HepG2 (cell line): Measurements from ENCODE around the gene INTS1. TPM values are rescaled to one million over a fixed set of nuclear protein-coding genes. Genes with fewer than 3 reads are reported as not detected.

Experiments
- ATF7-NPFF ChIP-seq: sonication (generic); formaldehyde crosslinking; IDR thresholded peaks from 2 replicates; pipeline ENCODE4 v1.8.1; 2023; ENCODE audit warnings: mild to moderate bottlenecking, low read depth, missing genetic modification reagents, moderate library complexity
- BRCA1 ChIP-seq: sonication (generic); formaldehyde crosslinking; IDR thresholded peaks from 2 replicates; pipeline ENCODE4 v1.4.0; 2020; ENCODE audit warnings: missing genetic modification reagents
- CBX2 ChIP-seq, 2 experiments: fragments of 200-600 bp in 1 of 2; sonication (generic); formaldehyde crosslinking in 1 of 2; IDR thresholded peaks; 2 replicates each; pipeline versions ENCODE4 v1.7.0 to v1.8.1; 2018 to 2022; ENCODE audit warnings: low read depth in 2 of 2, low read length in 1 of 2, mild to moderate bottlenecking in 1 of 2, missing genetic modification reagents in 1 of 2
- CREB1 ChIP-seq, 2 experiments: fragments of 450-650 bp in 1 of 2; IDR thresholded peaks; 2 replicates each; pipeline ENCODE4 v1.6.1; 2016 to 2017; ENCODE audit warnings: control low read depth in 1 of 2, mild to moderate bottlenecking in 1 of 2, missing compliant biosample characterization in 1 of 2, missing genetic modification characterization in 1 of 2
- GPBP1L1 ChIP-seq: sonication (generic); formaldehyde crosslinking; IDR thresholded peaks from 2 replicates; pipeline ENCODE4 v1.5.0; 2020; ENCODE audit warnings: mild to moderate bottlenecking, missing genetic modification reagents
- HNRNPK ChIP-seq: fragments of 200-400 bp; formaldehyde crosslinking; IDR thresholded peaks from 2 replicates; pipeline ENCODE4 v1.6.1; 2018; ENCODE audit warnings: low read length, low read depth, moderate library complexity, mild to moderate bottlenecking; ENCODE audit not compliant: poor library complexity, severe bottlenecking
- KAT7 ChIP-seq: IDR thresholded peaks from 2 replicates; pipeline ENCODE4 v1.6.1; 2018; ENCODE audit warnings: borderline replicate concordance, missing compliant biosample characterization
- MAZ ChIP-seq, 2 experiments: sonication (generic) in 1 of 2; formaldehyde crosslinking in 1 of 2; IDR thresholded peaks; 2 replicates each; pipeline versions ENCODE4 v1.5.0 to v1.6.1; 2012 to 2020; ENCODE audit warnings: low read depth in 2 of 2, mild to moderate bottlenecking in 2 of 2, borderline replicate concordance in 1 of 2, improper control_type of control experiment in 1 of 2, low read length in 1 of 2, missing genetic modification reagents in 1 of 2, moderate library complexity in 1 of 2
- MIER2 ChIP-seq: IDR thresholded peaks from 2 replicates; pipeline ENCODE4 v1.6.1; 2016; ENCODE audit warnings: missing biosample characterization, missing genetic modification reagents
- PAX8 ChIP-seq: sonication (generic); formaldehyde crosslinking; IDR thresholded peaks from 2 replicates; pipeline ENCODE4 v1.8.0; 2022; ENCODE audit warnings: mild to moderate bottlenecking, missing genetic modification reagents, borderline replicate concordance
- RAD21 ChIP-seq: fragments of 450-650 bp; formaldehyde crosslinking; IDR thresholded peaks from 2 replicates; pipeline ENCODE4 v1.5.0; 2020; ENCODE audit warnings: mild to moderate bottlenecking
- RBAK ChIP-seq: sonication (generic); formaldehyde crosslinking; IDR thresholded peaks from 2 replicates; pipeline ENCODE4 v1.5.1; 2020; ENCODE audit warnings: mild to moderate bottlenecking, missing genetic modification reagents
- SP5 ChIP-seq: IDR thresholded peaks from 2 replicates; pipeline ENCODE4 v1.6.1; 2016; ENCODE audit warnings: low read depth, borderline replicate concordance
- ZBTB39 ChIP-seq: sonication (generic); formaldehyde crosslinking; IDR thresholded peaks from 2 replicates; pipeline ENCODE4 v1.5.0; 2020; ENCODE audit warnings: missing genetic modification reagents
- ZNF124 ChIP-seq: sonication (generic); formaldehyde crosslinking; IDR thresholded peaks from 2 replicates; pipeline ENCODE4 v1.4.0; 2020; ENCODE audit warnings: missing genetic modification reagents
- ZNF235 ChIP-seq: sonication (generic); formaldehyde crosslinking; IDR thresholded peaks from 2 replicates; pipeline ENCODE4 v1.8.1; 2023; ENCODE audit warnings: mild to moderate bottlenecking, missing genetic modification reagents, borderline replicate concordance
- ZNF33B ChIP-seq: sonication (generic); formaldehyde crosslinking; IDR thresholded peaks from 2 replicates; pipeline ENCODE4 v1.5.1; 2020; ENCODE audit warnings: mild to moderate bottlenecking, missing genetic modification reagents
- ZNF670 ChIP-seq: sonication (generic); formaldehyde crosslinking; IDR thresholded peaks from 2 replicates; pipeline ENCODE4 v1.8.0; 2022; ENCODE audit warnings: mild to moderate bottlenecking, missing genetic modification reagents, borderline replicate concordance
- ZNF768 ChIP-seq: sonication (generic); formaldehyde crosslinking; IDR thresholded peaks from 2 replicates; pipeline ENCODE4 v1.4.0; 2020; ENCODE audit warnings: missing genetic modification reagents
- ZNF773 ChIP-seq: sonication (generic); formaldehyde crosslinking; IDR thresholded peaks from 2 replicates; pipeline ENCODE4 v1.4.0; 2020; ENCODE audit warnings: missing genetic modification reagents, borderline replicate concordance
- ZNF792 ChIP-seq: IDR thresholded peaks from 2 replicates; pipeline ENCODE4 v1.6.1; 2016
- polyA plus RNA-seq, 8 experiments: library from polyadenylated mRNA; depleted of rRNA in 3 of 8; stranded (reverse) in 7 of 8; unstranded in 1 of 8; fragments of >200 nt; fragmentation: Illumina TruSeq in 4 of 8; extraction: Trizol in 4 of 8; gene quantifications; 2 replicates each; pipeline versions ENCODE4 v1.2.1 to v1.2.3, GENCODE V29; 2011 to 2016; ENCODE audit warnings: low read depth in 4 of 8, missing spikeins in 1 of 8, mixed read lengths in 1 of 8; ENCODE audit not compliant: insufficient read depth in 1 of 8
- total RNA-seq, 5 experiments: library from RNA; depleted of rRNA; stranded (reverse); fragments of >200 nt; fragmentation: Illumina TruSeq; extraction: Trizol; gene quantifications; 2 replicates each; pipeline ENCODE4 v1.2.3, GENCODE V29; 2016; ENCODE audit warnings: low read depth in 1 of 5
- TF ChIP-seq, protein P1 (sequence below): sonication (generic); formaldehyde crosslinking; IDR thresholded peaks from 2 replicates; pipeline ENCODE4 v1.4.0; 2020; ENCODE audit warnings: missing genetic modification reagents; ENCODE audit errors: not compliant biosample characterization

Gene INTS1
- total and polyA plus RNA-seq, 2 of the 13 experiments (the other 11 are each of a cell fraction or from before 2014, with no cell fraction given) = 13.7 to 29.0 TPM

- TF ChIP-seq ZNF773 (CRISPR knock-in tag) (no peak), ZNF124 (no peak), ATF7-NPFF (CRISPR knock-in tag) (peak; percentile 59; the same call in 1 of the 2 replicates), ZNF235 (CRISPR knock-in tag) (no peak), CREB1 (IDR thresholded peaks at IDR 0.05) (no peak), CREB1 (CRISPR knock-in tag; IDR thresholded peaks at IDR 0.05) (no peak), SP5 (peak; percentile 88), RAD21 (CRISPR knock-in tag) (no peak), ZBTB39 (CRISPR knock-in tag) (no peak), CBX2 (IDR thresholded peaks at IDR 0.05; ENCODE audit: low read depth, low read length) (no peak), CBX2 (CRISPR knock-in tag; IDR thresholded peaks at IDR 0.05; ENCODE audit: low read depth) (peak; percentile 44; the same call in 1 of the 2 replicates), RBAK (CRISPR knock-in tag) (no peak), KAT7 (CRISPR knock-in tag) (no peak), ZNF792 (CRISPR knock-in tag) (peak; percentile 78; the same call in 1 of the 2 replicates), GPBP1L1 (no peak), ZNF670 (no peak), MAZ (IDR thresholded peaks at IDR 0.05; ENCODE audit: borderline replicate concordance, low read depth, low read length) (no peak), MAZ (CRISPR knock-in tag; IDR thresholded peaks at IDR 0.05; ENCODE audit: low read depth) (peak; percentile 65), PAX8 (CRISPR knock-in tag) (no peak), BRCA1 (CRISPR knock-in tag) (no peak), HNRNPK (no peak), ZNF33B (CRISPR knock-in tag) (no peak), ZNF768 (CRISPR knock-in tag) (0 out of 2 replicates have a peak, but pooled peaks have one; percentile 17), MIER2 (CRISPR knock-in tag) (no peak)
- TF ChIP-seq, protein P1, sequence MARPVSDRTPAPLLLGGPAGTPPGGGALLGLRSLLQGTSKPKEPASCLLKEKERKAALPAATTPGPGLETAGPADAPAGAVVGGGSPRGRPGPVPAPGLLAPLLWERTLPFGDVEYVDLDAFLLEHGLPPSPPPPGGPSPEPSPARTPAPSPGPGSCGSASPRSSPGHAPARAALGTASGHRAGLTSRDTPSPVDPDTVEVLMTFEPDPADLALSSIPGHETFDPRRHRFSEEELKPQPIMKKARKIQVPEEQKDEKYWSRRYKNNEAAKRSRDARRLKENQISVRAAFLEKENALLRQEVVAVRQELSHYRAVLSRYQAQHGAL (CRISPR knock-in tag) = no peak
These were observed 37.5 kb downstream of the INTS1 start (continued) for GRCh38 chr7:1466524-1467271.
